ENCODE measurements around the gene SKP2. TPM values are rescaled to one million over a fixed set of nuclear protein-coding genes. Genes with fewer than 3 reads are reported as not detected.

Gene SKP2
- total and polyA plus RNA-seq, 12 donors: 2.9 to 52.1 (median 13.7) TPM

GRCh38 chr5:36162810-36163486, 11.0 kb downstream of the SKP2 start:
- Histone ChIP-seq H3K27me3 (no peaks in the 10 kb centered on the region), H3K36me3 (replicated peaks in 1 of 2) (peaks cover 0 to 67% of the 10 kb centered on the region in 2 donors), H3K4me1 (replicated peaks in 1 of 2) (peaks cover 4 to 10% of the 10 kb centered on the region in 2 donors), H3K9me3 (replicated peaks in 1 of 3) (no peaks in the 10 kb centered on the region), H3K27ac (no peak overlapping the region), H3K4me3 (no peak overlapping the region)
- no peak for TF ChIP-seq CTCF (IDR thresholded peaks at IDR 0.05)
- TF ChIP-seq POLR2A (IDR thresholded peaks at IDR 0.05): no peak
- 90 to 92% (median 91%) methylated on average over 9 of the region's 9 CpGs for WGBS, 4 donors
- intact Hi-C loops (cut with DNase I): no loop called here
- DNase-seq: no peak

GRCh38 chr5:36164461-36164860, 12.6 kb downstream of the SKP2 start:
- Histone ChIP-seq H3K36me3 (replicated peaks in 1 of 2) (peaks cover 0 to 81% of the 10 kb centered on the region in 2 donors), H3K4me3 (no peak overlapping the region), H3K27ac (no peak overlapping the region), H3K4me1 (replicated peaks in 1 of 2) (peaks cover 0 to 6% of the 10 kb centered on the region in 2 donors), H3K9me3 (replicated peaks in 1 of 3) (no peaks in the 10 kb centered on the region), H3K27me3 (no peaks in the 10 kb centered on the region)
- TF ChIP-seq CTCF (IDR thresholded peaks at IDR 0.05) (no peak), POLR2A (IDR thresholded peaks at IDR 0.05) (no peak)
- WGBS, 4 donors: 93 to 96% (median 95%) methylated on average over 4 of the region's 4 CpGs
- DNase-seq: no peak
- intact Hi-C loops (cut with DNase I): no loop called here

GRCh38 chr5:36168737-36169136, 16.8 kb downstream of the SKP2 start:
- no peaks in the 10 kb centered on the region for H3K27me3 ChIP-seq
- no peaks in the 10 kb centered on the region for H3K9me3 ChIP-seq (replicated peaks in 1 of 3)
- H3K4me3 ChIP-seq: no peak overlapping the region
- no peak overlapping the region for H3K27ac ChIP-seq
- DNase-seq: no peak
- peaks cover 0 to 86% of the 10 kb centered on the region in 2 donors for H3K36me3 ChIP-seq (replicated peaks in 1 of 2)
- TF ChIP-seq CTCF (IDR thresholded peaks at IDR 0.05) (no peak), POLR2A (IDR thresholded peaks at IDR 0.05) (no peak)
- 89 to 95% (median 90%) methylated on average over 4 of the region's 4 CpGs for WGBS, 4 donors
- H3K4me1 ChIP-seq (replicated peaks in 1 of 2): no peaks in the 10 kb centered on the region
- intact Hi-C loops (cut with DNase I): no loop called here

GRCh38 chr5:36170832-36171424, 19.0 kb downstream of the SKP2 start:
- Histone ChIP-seq H3K4me3 (no peak overlapping the region), H3K4me1 (replicated peaks in 1 of 2) (peaks cover 0 to 9% of the 10 kb centered on the region in 2 donors), H3K27me3 (no peaks in the 10 kb centered on the region), H3K9me3 (replicated peaks in 1 of 3) (no peaks in the 10 kb centered on the region), H3K36me3 (replicated peaks in 1 of 2) (peaks cover 0 to 74% of the 10 kb centered on the region in 2 donors), H3K27ac (no peak overlapping the region)
- 72 to 81% (median 80%) methylated on average over 5 of the region's 5 CpGs for WGBS, 4 donors
- no peak for TF ChIP-seq POLR2A (IDR thresholded peaks at IDR 0.05)
- no peak for TF ChIP-seq CTCF (IDR thresholded peaks at IDR 0.05)
- intact Hi-C loops (cut with DNase I): loop anchor here in 1 of 2 donors (10.0 kb wide), 1 partner anchor 224 kb away; no protein-coding TSS in a partner anchor
- DNase-seq: no peak

All from adrenal gland (tissue), 12 donors.